Measurements from ENCODE around the gene RPS6KA4. TPM values are rescaled to one million over a fixed set of nuclear protein-coding genes. Genes with fewer than 3 reads are reported as not detected.
"Not testable (repeated sequence)": the region's sequence is repeated elsewhere in the genome, so short reads cannot be mapped to it uniquely, and the experiment has no call there.

RPS6KA4 gene
- total RNA-seq (2014; rRNA removed; shearing (Covaris generic); ENCODE audit: low replicate concordance) = 73.7 and 94.2 TPM in 2 replicates

DNA sequence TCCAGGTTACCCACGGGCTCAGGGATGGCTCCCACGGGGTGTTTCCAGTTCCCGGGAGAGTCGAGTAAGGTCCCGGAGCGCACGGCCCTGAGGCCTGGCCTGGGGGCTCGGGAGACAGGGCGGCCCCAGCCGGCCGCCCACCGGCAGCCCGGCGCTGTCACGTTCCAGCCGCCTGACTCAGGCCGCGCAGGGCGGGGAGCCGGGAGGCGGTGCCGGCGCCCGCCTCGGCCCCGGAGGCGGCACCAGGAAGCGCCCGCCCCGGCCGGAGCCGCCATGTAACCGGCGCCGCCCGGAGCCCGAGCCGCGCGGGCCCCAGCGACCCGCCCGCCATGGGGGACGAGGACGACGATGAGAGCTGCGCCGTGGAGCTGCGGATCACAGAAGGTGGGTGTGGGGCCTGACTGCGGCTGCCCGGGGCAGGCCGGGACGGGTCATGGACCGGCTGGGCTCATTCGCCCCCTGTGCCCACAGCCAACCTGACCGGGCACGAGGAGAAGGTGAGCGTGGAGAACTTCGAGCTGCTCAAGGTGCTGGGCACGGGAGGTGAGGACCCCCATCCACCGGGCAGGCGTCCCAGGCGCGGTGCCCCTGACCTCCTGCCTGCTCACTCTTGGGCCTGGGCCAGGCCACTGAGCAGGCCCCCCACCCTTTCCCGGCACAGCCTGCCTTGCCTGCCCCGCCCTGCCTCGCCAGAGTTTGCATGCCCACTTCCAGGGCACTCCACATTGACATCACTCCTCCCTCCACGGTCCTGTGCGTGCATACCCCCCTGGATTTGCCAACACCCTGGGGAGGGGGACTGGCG is at the start of gene RPS6KA4:
TSS of gene RPS6KA4 (plus strand) at position 256 of the 805 bp plus-strand sequence. CDS start at position 330, 74 bp downstream.
- peak; percentile 74 for DNase-seq
- H3K27me3 ChIP-seq = no peaks in the 10 kb centered on the region
- H3K4me3 ChIP-seq = peak within 1 kb of the TSS; percentile 88
- no peaks in the 10 kb centered on the region for H3K9me3 ChIP-seq
- peaks cover 25% of the 10 kb centered on the region for H3K36me3 ChIP-seq

DNA sequence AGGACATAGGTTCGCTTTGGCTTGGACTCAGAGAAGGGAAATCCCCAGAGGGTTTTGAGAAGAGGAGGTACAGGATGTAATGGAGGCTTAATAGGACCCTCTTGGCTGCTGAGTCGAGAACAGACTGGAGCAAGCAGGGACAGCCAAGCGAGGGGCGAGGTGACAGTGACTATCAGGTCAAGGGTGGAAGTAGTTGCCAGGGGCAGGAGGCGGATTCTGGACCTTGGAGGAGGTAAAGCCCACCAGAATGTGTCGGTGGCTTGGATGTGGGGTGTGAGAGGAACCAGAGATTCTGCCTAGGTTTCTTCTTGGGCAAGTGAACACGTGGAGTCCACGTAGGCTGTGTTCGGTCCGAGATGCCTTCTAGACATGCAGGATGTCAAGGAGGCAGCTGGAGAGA is 46.0 kb upstream of the RPS6KA4 start:
- DNase-seq = no peak
- peaks cover 31% of the 10 kb centered on the region for H3K36me3 ChIP-seq
- no peak overlapping the region for H3K4me3 ChIP-seq
- H3K27me3 ChIP-seq = no peaks in the 10 kb centered on the region
- no peaks in the 10 kb centered on the region for H3K9me3 ChIP-seq

DNA sequence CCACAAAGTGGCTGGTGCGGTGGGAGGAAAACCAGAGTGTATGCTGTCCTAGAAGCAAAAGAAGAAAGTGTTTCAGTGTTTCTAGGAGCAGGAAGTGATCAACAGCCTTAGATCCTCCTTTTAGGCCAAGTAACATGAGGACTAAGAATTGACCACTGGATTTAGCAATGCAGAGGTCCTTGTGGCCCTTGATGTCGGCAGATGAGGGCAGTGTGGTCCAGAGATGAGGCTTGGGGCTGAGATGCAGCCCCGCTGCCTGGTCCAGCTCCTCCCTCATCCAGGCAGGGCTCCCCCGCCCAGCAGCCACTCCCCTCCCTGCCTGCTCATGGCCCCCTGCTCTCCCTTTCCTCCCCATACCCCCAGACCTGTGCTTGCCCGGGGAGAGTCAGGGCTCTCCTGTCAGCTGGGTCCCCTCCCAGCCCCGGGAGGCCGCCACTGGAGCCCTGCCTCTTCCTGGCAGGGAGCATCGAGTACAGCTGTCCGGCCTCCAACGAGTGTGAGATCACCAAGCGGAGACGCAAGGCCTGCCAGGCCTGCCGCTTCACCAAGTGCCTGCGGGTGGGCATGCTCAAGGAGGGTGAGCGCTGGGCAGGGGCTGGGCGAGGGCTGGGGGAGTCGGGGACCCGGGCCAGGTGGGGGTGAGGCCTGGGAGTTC is 45.3 kb upstream of the RPS6KA4 start:
- H3K9me3 ChIP-seq = no peaks in the 10 kb centered on the region
- H3K36me3 ChIP-seq = peaks cover 28% of the 10 kb centered on the region
- no peaks in the 10 kb centered on the region for H3K27me3 ChIP-seq
- peak; percentile 88 for DNase-seq
- peak overlapping the region; percentile 11 for H3K4me3 ChIP-seq

DNA sequence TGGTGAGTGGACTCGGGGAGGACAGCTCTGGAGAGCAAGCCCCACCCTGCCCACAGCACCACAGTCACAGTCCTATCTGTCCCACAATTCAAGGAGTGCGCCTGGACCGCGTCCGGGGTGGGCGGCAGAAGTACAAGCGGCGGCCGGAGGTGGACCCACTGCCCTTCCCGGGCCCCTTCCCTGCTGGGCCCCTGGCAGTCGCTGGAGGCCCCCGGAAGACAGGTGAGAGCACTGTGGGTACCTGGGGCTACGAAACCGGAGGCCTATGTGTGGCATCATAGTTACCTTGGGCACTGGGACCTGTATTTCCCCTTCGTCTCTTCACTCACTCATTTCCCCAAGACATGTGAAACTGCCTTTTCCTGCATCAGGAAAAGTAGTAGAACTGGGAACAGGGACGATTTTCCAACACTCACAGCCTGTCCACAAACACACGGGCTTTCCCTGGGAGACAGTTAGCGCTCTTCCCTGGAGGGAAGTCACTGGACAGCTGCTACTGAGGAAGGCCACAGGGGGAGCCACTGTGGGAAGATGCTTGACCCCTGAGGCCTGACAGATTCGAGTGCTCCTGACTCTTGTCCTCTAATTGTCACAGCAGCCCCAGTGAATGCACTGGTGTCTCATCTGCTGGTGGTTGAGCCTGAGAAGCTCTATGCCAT is 44.7 kb upstream of the RPS6KA4 start:
- Histone ChIP-seq H3K9me3 (no peaks in the 10 kb centered on the region), H3K27me3 (no peaks in the 10 kb centered on the region), H3K36me3 (peaks cover 30% of the 10 kb centered on the region), H3K4me3 (peak overlapping the region; percentile 11)
- no peak for DNase-seq

DNA sequence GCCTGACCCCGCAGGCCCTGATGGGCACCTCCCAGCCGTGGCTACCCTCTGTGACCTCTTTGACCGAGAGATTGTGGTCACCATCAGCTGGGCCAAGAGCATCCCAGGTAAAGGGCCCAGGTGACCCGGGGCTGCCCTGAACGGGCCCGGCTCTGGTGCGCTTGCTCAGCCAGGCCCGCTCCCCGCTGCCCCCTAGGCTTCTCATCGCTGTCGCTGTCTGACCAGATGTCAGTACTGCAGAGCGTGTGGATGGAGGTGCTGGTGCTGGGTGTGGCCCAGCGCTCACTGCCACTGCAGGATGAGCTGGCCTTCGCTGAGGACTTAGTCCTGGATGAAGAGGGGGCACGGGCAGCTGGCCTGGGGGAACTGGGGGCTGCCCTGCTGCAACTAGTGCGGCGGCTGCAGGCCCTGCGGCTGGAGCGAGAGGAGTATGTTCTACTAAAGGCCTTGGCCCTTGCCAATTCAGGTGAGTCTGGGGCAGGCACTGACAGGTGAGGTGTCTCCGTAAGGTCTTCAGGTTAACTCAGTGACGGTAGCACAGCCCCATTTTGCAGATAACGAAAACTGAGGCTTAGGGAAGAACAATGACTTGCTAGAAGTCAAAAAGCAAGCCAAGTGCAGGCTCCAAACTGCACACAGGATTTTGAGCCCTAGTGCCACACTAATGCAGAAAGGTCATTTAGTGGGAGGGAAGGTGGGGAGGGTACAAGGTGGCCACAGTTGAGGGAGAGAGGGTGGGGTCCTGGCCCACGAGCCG is 44.0 kb upstream of the RPS6KA4 start:
- DNase-seq = no peak
- H3K9me3 ChIP-seq = no peaks in the 10 kb centered on the region

DNA sequence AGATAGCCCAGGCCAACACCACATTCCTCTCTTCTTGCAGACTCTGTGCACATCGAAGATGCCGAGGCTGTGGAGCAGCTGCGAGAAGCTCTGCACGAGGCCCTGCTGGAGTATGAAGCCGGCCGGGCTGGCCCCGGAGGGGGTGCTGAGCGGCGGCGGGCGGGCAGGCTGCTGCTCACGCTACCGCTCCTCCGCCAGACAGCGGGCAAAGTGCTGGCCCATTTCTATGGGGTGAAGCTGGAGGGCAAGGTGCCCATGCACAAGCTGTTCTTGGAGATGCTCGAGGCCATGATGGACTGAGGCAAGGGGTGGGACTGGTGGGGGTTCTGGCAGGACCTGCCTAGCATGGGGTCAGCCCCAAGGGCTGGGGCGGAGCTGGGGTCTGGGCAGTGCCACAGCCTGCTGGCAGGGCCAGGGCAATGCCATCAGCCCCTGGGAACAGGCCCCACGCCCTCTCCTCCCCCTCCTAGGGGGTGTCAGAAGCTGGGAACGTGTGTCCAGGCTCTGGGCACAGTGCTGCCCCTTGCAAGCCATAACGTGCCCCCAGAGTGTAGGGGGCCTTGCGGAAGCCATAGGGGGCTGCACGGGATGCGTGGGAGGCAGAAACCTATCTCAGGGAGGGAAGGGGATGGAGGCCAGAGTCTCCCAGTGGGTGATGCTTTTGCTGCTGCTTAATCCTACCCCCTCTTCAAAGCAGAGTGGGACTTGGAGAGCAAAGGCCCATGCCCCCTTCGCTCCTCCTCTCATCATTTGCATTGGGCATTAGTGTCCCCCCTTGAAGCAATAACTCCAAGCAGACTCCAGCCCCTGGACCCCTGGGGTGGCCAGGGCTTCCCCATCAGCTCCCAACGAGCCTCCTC is 43.1 kb upstream of the RPS6KA4 start:
- not testable (repeated sequence) for H3K27me3 ChIP-seq, DNase-seq, H3K9me3 ChIP-seq
- peak overlapping the region; percentile 93 for H3K4me3 ChIP-seq
- H3K36me3 ChIP-seq = peaks cover 37% of the 10 kb centered on the region

More for the DNA sequence above, 44.0 kb upstream of the RPS6KA4 start:
- Histone ChIP-seq H3K4me3 (no peak overlapping the region), H3K36me3 (peaks cover 34% of the 10 kb centered on the region), H3K27me3 (no peaks in the 10 kb centered on the region)

DNA sequence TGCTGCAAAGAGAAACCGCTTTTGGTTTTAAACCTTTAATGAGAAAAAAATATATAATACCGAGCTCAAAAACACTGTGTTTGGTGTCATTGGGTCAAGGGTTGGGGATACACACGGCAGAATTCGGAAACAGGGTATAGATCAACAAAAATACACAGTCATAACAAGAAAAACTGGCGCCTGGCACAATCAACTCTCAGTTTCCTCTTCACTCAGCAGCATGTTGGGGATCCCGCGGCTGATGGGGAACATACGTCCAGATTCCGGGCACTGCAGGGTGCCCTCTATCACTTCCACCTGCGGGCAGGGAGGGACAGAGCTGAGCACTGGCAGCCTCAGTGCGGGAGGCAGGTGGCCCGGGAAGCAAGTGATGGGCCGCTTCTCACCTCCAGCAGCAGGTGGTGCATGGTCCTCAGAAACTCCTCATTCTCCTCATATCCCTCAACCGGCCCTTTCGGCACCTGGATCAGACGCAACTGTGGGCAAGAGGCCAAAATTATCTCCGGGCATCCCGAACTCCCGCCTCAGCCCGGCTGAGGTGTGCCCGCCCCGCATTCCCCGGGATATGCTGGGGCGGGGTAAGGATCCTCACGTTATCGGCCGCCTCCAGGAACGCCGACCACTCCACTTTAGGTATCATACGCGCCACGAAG is 42.2 kb upstream of the RPS6KA4 start:
- no peak for DNase-seq
- Histone ChIP-seq H3K9me3 (no peaks in the 10 kb centered on the region), H3K4me3 (peak overlapping the region; percentile 93), H3K36me3 (peaks cover 37% of the 10 kb centered on the region), H3K27me3 (no peaks in the 10 kb centered on the region)

DNA sequence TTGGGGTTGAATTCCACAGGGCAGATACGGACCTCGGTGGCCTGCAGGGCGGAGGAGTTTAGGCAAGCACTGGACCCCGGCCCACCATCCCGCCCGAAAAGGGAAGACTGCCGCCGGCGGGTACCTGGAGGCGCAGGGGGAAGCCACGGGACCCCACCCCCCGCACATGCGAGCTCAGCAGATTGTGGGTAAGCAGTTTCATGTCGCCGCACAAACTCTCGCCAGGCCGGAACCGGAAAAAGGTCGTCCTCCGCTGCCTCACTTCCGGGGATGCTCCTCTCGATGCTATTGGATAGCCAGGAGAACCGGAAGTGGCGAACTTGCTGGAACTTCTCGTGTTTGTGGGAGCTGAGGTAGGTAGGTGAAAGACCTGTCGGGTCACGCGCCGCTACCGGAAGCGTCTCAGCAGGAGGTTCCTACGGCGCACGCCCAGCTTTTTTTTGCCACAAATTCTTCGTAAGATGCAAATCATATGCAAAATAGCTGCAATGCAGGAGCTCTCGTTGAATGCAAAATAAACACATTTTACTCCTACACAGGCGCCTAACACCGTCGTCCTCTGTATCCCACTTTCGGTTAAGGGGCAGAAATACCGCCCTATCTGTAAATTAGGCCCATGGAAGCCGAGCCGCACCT is 41.5 kb upstream of the RPS6KA4 start, which contains the start of gene TRMT112:
TSS of gene TRMT112 (minus strand) at position 235 of the 636 bp plus-strand sequence. CDS start at position 202, 33 bp downstream.
- Histone ChIP-seq H3K4me3 (peak within 1 kb of the TSS; percentile 93), H3K27me3 (no peaks in the 10 kb centered on the region), H3K36me3 (peaks cover 37% of the 10 kb centered on the region), H3K9me3 (no peaks in the 10 kb centered on the region)
- peak; percentile 97 for DNase-seq

DNA sequence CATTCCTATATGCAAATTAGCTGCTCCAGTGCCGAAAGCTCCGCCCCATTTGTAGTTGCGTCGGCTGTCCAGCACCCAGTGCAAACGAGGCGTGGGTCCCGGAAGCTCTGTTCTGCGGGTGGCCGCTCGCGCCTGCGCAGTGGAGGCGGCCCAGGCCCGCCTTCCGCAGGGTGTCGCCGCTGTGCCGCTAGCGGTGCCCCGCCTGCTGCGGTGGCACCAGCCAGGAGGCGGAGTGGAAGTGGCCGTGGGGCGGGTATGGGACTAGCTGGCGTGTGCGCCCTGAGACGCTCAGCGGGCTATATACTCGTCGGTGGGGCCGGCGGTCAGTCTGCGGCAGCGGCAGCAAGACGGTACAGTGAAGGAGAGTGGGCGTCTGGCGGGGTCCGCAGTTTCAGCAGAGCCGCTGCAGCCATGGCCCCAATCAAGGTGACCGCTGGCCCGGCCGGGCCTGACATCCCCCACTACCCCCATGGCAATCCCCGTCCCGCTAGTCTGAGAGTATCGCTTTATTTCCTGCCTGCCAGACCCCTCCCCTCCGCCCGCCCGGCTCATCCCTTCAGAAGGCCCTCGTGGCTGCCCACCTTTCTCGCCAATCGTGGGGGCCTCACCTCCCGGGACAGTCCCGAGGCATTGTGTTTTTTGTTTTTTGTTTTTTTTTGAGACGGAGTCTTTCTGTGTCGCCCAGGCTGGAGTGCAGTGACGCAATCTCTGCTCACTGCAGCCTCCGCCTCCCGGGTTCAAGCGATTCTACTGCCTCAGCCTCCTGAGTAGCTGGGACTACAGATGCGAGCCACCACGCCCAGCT is 40.8 kb upstream of the RPS6KA4 start, which contains the start of gene PRDX5:
TSS of gene PRDX5 (plus strand) at position 161 of the 805 bp plus-strand sequence. CDS start at position 256, 95 bp downstream.
- peak within 1 kb of the TSS; percentile 93 for H3K4me3 ChIP-seq
- DNase-seq = peak; percentile 96
- no peaks in the 10 kb centered on the region for H3K27me3 ChIP-seq
- no peaks in the 10 kb centered on the region for H3K9me3 ChIP-seq
- H3K36me3 ChIP-seq = peaks cover 37% of the 10 kb centered on the region

DNA sequence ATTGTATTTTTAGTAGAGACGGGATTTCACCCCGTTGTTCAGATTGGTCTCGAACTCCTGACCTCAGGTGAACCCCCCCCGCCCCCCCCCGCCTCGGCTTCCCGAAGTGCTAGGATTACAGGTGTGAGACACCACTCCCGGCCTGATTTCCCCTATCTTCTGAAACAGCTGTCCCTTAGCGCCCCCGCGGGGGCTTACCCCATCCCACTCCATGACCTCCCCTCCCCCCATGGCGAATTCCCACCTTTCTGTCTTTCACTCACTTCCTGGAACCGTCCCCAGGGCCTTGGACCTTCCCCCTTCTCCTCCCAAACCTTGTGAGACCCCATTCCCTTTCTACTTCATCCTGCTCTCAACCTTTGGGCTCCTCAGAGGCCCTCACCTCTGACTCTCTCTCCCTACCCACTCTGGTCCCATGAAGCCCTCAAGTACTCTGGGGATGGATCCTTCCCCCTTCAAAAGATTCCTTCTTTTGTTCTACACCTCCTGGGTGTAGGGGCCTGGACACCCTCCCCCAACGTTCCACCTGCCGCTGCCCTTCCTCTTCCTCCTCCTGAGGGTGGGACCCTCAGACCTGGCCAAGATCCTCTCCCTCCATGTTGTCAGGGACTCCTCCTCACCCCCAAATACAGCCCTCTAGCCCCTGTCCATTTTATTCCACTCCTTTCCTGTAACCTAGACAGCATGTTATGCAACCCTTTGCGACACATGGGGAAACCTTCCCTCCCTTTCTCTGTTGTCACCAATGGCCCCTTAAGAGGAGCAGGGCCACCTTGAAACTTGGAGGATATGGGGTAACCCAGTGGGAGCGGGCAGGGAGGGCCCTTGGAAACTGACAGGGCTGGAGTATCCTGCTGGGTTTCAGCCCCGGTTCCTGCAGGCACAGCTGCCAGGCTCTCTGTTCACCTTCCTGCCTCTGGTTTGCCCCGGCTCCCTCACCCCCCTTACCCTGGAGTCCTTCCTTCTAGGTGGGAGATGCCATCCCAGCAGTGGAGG is 39.9 kb upstream of the RPS6KA4 start:
- DNase-seq = no peak
- no peaks in the 10 kb centered on the region for H3K27me3 ChIP-seq
- peak overlapping the region; percentile 93 for H3K4me3 ChIP-seq
- no peaks in the 10 kb centered on the region for H3K9me3 ChIP-seq
- peaks cover 36% of the 10 kb centered on the region for H3K36me3 ChIP-seq

DNA sequence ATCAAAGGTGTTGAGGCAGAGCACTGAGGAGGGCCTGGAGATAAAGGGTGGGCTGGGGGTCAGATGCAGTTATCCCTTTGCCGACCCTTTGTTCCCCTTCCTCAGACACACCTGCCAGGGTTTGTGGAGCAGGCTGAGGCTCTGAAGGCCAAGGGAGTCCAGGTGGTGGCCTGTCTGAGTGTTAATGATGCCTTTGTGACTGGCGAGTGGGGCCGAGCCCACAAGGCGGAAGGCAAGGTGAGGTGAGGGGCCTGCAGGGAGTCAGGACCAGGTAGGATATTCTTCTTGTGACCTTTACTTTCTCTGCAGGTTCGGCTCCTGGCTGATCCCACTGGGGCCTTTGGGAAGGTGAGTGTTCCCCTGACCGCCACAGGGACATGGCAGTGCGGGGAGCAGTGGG is 38.4 kb upstream of the RPS6KA4 start:
- DNase-seq = no peak
- Histone ChIP-seq H3K4me3 (no peak overlapping the region), H3K27me3 (no peaks in the 10 kb centered on the region), H3K9me3 (no peaks in the 10 kb centered on the region), H3K36me3 (peaks cover 22% of the 10 kb centered on the region)

DNA sequence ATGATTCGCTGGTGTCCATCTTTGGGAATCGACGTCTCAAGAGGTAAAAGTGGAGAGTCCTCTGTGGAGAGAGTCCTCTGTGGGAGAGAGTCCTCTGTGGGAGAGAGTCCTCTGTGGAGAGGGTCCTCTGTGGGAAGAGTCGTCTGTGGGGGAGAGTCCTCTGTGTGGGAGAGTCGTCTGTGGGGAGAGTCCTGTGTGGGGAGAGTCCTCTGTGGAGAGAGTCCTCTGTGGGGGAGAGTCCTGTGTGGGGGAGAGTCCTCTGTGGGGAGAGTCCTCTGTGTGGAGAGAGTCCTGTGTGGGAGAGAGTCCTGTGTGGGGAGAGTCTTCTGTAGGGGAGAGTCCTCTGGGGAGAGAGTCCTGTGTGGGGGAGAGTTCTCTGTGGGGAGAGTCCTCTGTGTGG is 37.9 kb upstream of the RPS6KA4 start:
- Histone ChIP-seq H3K36me3 (peaks cover 21% of the 10 kb centered on the region), H3K27me3 (no peaks in the 10 kb centered on the region), H3K9me3 (no peaks in the 10 kb centered on the region), H3K4me3 (no peak overlapping the region)
- no peak for DNase-seq

DNA sequence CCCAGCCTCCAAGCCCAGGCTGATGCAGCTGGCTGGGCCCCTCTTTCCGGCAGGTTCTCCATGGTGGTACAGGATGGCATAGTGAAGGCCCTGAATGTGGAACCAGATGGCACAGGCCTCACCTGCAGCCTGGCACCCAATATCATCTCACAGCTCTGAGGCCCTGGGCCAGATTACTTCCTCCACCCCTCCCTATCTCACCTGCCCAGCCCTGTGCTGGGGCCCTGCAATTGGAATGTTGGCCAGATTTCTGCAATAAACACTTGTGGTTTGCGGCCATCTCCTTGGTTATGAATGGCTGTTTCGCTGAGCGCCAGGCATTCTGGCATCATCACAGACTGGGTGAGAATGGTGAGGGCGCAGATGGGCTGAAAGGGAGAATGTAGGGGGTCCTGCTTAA is 37.4 kb upstream of the RPS6KA4 start:
- Histone ChIP-seq H3K36me3 (peaks cover 16% of the 10 kb centered on the region), H3K4me3 (no peak overlapping the region), H3K9me3 (no peaks in the 10 kb centered on the region), H3K27me3 (no peaks in the 10 kb centered on the region)
- no peak for DNase-seq

All from MG63 (cell line).